Vagina (tissue), 2 donors: ENCODE results near the gene SEMA4A.

Experiments used
- CTCF ChIP-seq, 3 experiments: fragments of 450-650 bp in 2 of 3; fragments of 200-600 bp in 1 of 3; sonication (generic) in 1 of 3; IDR thresholded peaks; one replicate each; pipeline ENCODE4 v1.5.1; 2017 to 2019; ENCODE audit warnings: antibody characterized with exemption in 3 of 3, mild to moderate bottlenecking in 2 of 3, moderate library complexity in 2 of 3
- POLR2A ChIP-seq, 2 donors: fragments of 450-650 bp; IDR thresholded peaks; one replicate each; pipeline ENCODE4 v1.6.1; 2017; ENCODE audit warnings: antibody characterized with exemption in 2 of 2, mild to moderate bottlenecking in 2 of 2, moderate library complexity in 2 of 2

GRCh38 chr1:156121457-156121856, 31.9 kb upstream of the SEMA4A start:
- TF ChIP-seq CTCF (IDR thresholded peaks at IDR 0.05) = no peak
- no peak for TF ChIP-seq POLR2A (IDR thresholded peaks at IDR 0.05)
